ENCODE results near the gene PARN.

PARN gene

GRCh38 chr16:14452066-14452465, 178.0 kb downstream of the PARN start:
- no peak for DNase-seq (ENCODE audit: low read depth)
- TF ChIP-seq CTCF (IDR thresholded peaks at IDR 0.05; ENCODE audit: low read length, missing control alignments) = no peak
- H3K4me3 ChIP-seq (replicated peaks; ENCODE audit: low read depth, low read length) = no peak overlapping the region

GRCh38 chr16:14450846-14451245, 179.2 kb downstream of the PARN start:
- no peak for TF ChIP-seq CTCF (IDR thresholded peaks at IDR 0.05; ENCODE audit: low read length, missing control alignments)
- no peak overlapping the region for H3K4me3 ChIP-seq (replicated peaks; ENCODE audit: low read depth, low read length)
- DNase-seq (ENCODE audit: low read depth) = no peak

GRCh38 chr16:14449790-14450480, 180.1 kb downstream of the PARN start:
- DNase-seq (ENCODE audit: low read depth) = peak; percentile 89
- TF ChIP-seq CTCF (IDR thresholded peaks at IDR 0.05; ENCODE audit: low read length, missing control alignments) = no peak
- no peak overlapping the region for H3K4me3 ChIP-seq (replicated peaks; ENCODE audit: low read depth, low read length)

GRCh38 chr16:14449334-14449733, 180.7 kb downstream of the PARN start:
- no peak for TF ChIP-seq CTCF (IDR thresholded peaks at IDR 0.05; ENCODE audit: low read length, missing control alignments)
- no peak overlapping the region for H3K4me3 ChIP-seq (replicated peaks; ENCODE audit: low read depth, low read length)
- no peak for DNase-seq (ENCODE audit: low read depth)

GRCh38 chr16:14448879-14449278, 181.2 kb downstream of the PARN start:
- no peak overlapping the region for H3K4me3 ChIP-seq (replicated peaks; ENCODE audit: low read depth, low read length)
- DNase-seq (ENCODE audit: low read depth) = no peak
- no peak for TF ChIP-seq CTCF (IDR thresholded peaks at IDR 0.05; ENCODE audit: low read length, missing control alignments)

- no peak for DNase-seq (ENCODE audit: low read depth)
- TF ChIP-seq CTCF (IDR thresholded peaks at IDR 0.05; ENCODE audit: low read length, missing control alignments) = no peak
- no peak overlapping the region for H3K4me3 ChIP-seq (replicated peaks; ENCODE audit: low read depth, low read length)
Measured at GRCh38 chr16:14447783-14448182, 182.3 kb downstream of the PARN start.

- TF ChIP-seq CTCF (IDR thresholded peaks at IDR 0.05; ENCODE audit: low read length, missing control alignments) = no peak
- H3K4me3 ChIP-seq (replicated peaks; ENCODE audit: low read depth, low read length) = no peak overlapping the region
- DNase-seq (ENCODE audit: low read depth) = no peak
Measured at GRCh38 chr16:14446796-14447195, 183.3 kb downstream of the PARN start.
